Keratinocyte (primary cell): ENCODE results near the gene EIF2D.

ENCODE experiments used
- CTCF ChIP-seq, 3 experiments: IDR thresholded peaks in 1 of 3; conservative IDR thresholded peaks in 1 of 3; optimal IDR thresholded peaks in 1 of 3; 2 replicates in 2 of 3; 3 replicates in 1 of 3; pipeline versions ENCODE3 to v1.5.1; 2011; ENCODE audit warnings: low read length in 3 of 3, mild to moderate bottlenecking in 3 of 3, moderate library complexity in 2 of 3, control low read depth in 1 of 3, inconsistent platforms in 1 of 3; ENCODE audit not compliant: insufficient read depth in 2 of 3; ENCODE audit errors: extremely low read depth in 1 of 3
- EZH2 ChIP-seq: IDR thresholded peaks from one replicate; pipeline ENCODE4 v1.6.1; 2012; ENCODE audit warnings: inconsistent platforms, mild to moderate bottlenecking, low read length, moderate library complexity

DNA sequence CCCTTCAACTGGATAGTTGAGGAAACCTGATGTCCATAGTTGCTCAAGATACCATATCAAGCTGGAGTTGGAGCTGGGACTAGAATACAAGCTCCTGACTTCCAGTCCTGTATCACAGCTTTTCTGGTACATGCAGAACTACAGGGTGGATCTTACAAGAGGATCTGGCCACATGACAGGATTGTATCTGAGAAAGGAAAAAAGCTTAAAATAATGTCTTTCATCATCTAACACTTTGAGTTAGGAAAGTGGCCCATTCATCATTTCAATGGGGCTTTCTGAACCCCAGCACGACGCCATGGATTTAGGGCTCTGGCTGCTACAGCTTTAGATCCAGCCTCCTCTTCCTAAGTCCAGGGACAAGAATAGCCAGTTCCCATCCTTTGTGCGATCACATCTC lies 58.1 kb downstream of the EIF2D start:
- no peak for TF ChIP-seq CTCF (optimal IDR thresholded peaks at IDR 0.05 in 1 of 3, IDR thresholded peaks at IDR 0.05 in 1 of 3, conservative IDR thresholded peaks at IDR 0.05 in 1 of 3; ENCODE audit: extremely low read depth in 1 of 3, insufficient read depth in 2 of 3, low read length in 3 of 3)
- no peak for TF ChIP-seq EZH2
